ENCODE results near the gene OVAAL. TPM values are rescaled to one million over a fixed set of nuclear protein-coding genes. Genes with fewer than 3 reads are reported as not detected.

Gene OVAAL
- total and polyA plus RNA-seq, 2 donors (not counting 3 experiments of a cell fraction or from before 2014, with no cell fraction given), result 0.04 TPM; not detected in 1

- POLR2A ChIA-PET, result no interaction called here
- no peak overlapping the region for H3K4me3 ChIP-seq (replicated peaks in 1 of 3; ENCODE audit: insufficient read depth in 1 of 3, low read depth in 1 of 3, low read length in 3 of 3)
- no peaks in the 10 kb centered on the region for H3K36me3 ChIP-seq (ENCODE audit: control insufficient read depth in 2 of 2, extremely low read depth in 1 of 2, insufficient read depth in 2 of 2, low read length in 2 of 2)
- CTCF ChIA-PET, result interaction anchor here (0.7 kb wide), 1 partner anchor 78 kb away, joined by 3 read pairs; no protein-coding TSS in a partner anchor
- dilution Hi-C loops (cut with MboI; ENCODE audit: extremely low pct_ligation_motif_present, low sequenced_read_pairs) (no loop called here), intact Hi-C loops (cut with micrococcal nuclease) (no loop called here)
- H3K9me1 ChIP-seq (replicated peaks; ENCODE audit: control insufficient read depth, extremely low read depth, insufficient read depth, low read length), result no peaks in the 10 kb centered on the region
- no peaks in the 10 kb centered on the region for H3K79me2 ChIP-seq (ENCODE audit: control insufficient read depth, insufficient read depth, low read length)
- H3K4me1 ChIP-seq (ENCODE audit: control insufficient read depth, extremely low read depth, insufficient read depth, low read length), result no peaks in the 10 kb centered on the region
- no peak overlapping the region for H3K27ac ChIP-seq (ENCODE audit: insufficient read depth, low read depth, low read length)
- H3K9ac ChIP-seq (replicated peaks; ENCODE audit: extremely low read depth, insufficient read depth, low read length), result no peak overlapping the region
- no peak for DNase-seq (ENCODE audit: low read depth, low spot score)
- H2AFZ ChIP-seq (ENCODE audit: low read depth, low read length), result no peak overlapping the region
- H3K4me2 ChIP-seq (ENCODE audit: insufficient read depth, low read length), result no peak overlapping the region
- TF ChIP-seq MAX (IDR thresholded peaks at IDR 0.05; ENCODE audit: insufficient read depth, insufficient read length) (no peak), EZH2 (IDR thresholded peaks at IDR 0.05; ENCODE audit: borderline replicate concordance, low read depth, low read length, severe bottlenecking) (no peak), POLR2AphosphoS5 (IDR thresholded peaks at IDR 0.05; ENCODE audit: insufficient read depth, low read depth, low read length) (no peak), JUN (IDR thresholded peaks at IDR 0.05; ENCODE audit: borderline replicate concordance, insufficient read depth, insufficient read length, low read depth) (no peak), CTCF (IDR thresholded peaks at IDR 0.05; ENCODE audit: extremely low read depth in 1 of 2, insufficient read depth in 1 of 2, low read depth in 1 of 2, low read length in 2 of 2) (no peak)
- no peaks in the 10 kb centered on the region for H3K9me3 ChIP-seq (replicated peaks; ENCODE audit: control insufficient read depth, insufficient read depth, low read length)
- H4K20me1 ChIP-seq (replicated peaks; ENCODE audit: control insufficient read depth, extremely low read depth, insufficient read depth, low read length), result no peaks in the 10 kb centered on the region
- no peak for FAIRE-seq
- BruUV-seq (replicated peaks), result no TSS peak
- H3K27me3 ChIP-seq (ENCODE audit: control insufficient read depth in 2 of 2, insufficient read depth in 2 of 2, low read length in 2 of 2), result peaks cover 0 to 7% of the 10 kb centered on the region in 2 experiments
These were observed 51.8 kb downstream of the OVAAL start for GRCh38 chr1:180610556-180611015.
